ENCODE results near the gene CBY2.

DNA sequence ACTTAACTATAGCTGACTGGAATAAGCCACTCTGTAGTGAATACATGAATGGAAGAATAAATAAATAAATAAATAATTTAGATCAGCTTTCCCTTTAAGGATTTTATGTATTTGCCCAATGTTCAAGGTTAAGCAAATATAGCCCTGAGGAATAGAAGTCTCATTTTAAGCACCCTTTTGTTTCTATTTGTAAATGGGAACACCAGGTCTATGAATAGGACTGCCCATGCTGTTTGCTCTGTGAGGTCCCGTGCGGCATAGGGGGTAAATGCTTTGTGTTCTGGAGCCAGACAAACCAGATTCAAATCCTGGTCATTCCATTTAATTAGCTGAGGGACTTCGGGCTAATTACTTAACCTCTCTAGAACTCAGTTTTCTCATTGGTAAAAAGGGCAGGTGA is 29.3 kb downstream of the CBY2 start:
- no peak for TF ChIP-seq POLR2AphosphoS5 (IDR thresholded peaks at IDR 0.05; ENCODE audit: borderline replicate concordance, low read depth, low read length)
- TF ChIP-seq FOXP2 (optimal IDR thresholded peaks at IDR 0.05; ENCODE audit: control extremely low read depth, extremely low read length, insufficient read depth) = no peak

All from SK-N-MC (cell line).